CD4-positive, alpha-beta memory T cell (primary cell): ENCODE results near the gene SRGAP3. TPM values are rescaled to one million over a fixed set of nuclear protein-coding genes. Genes with fewer than 3 reads are reported as not detected.
"Not testable (repeated sequence)": the region's sequence is repeated elsewhere in the genome, so short reads cannot be mapped to it uniquely, and the experiment has no call there.

Source experiments
- CTCF ChIA-PET: fragments of 350-600 bp; sonication (Branson Sonifier 250); formaldehyde crosslinking; loops from one replicate; lab custom pipeline; 2021; ENCODE audit warnings: inconsistent platforms; ENCODE audit not compliant: partially characterized antibody; lab: Charles Lee
- POLR2A ChIA-PET: fragments of 350-600 bp; sonication (Branson Sonifier 250); formaldehyde crosslinking; loops from one replicate; lab custom pipeline; 2021; ENCODE audit not compliant: partially characterized antibody; lab: Charles Lee
- DNase-seq, 5 donors: peaks; one replicate each; pipeline versions ENCODE4 v3.0.0 to v3.0.0-alpha.2; 2020 to 2022; ENCODE audit warnings: mixed read lengths in 1 of 5
- H3K27ac ChIP-seq: one replicate; pipeline ENCODE4 v1.7.0; 2013; ENCODE audit warnings: low read depth, low read length
- H3K27me3 ChIP-seq: 2 replicates; pipeline ENCODE4 v1.7.0; 2013; ENCODE audit warnings: mild to moderate bottlenecking, low read length, moderate library complexity; ENCODE audit not compliant: insufficient read depth
- H3K36me3 ChIP-seq: 2 replicates; pipeline ENCODE4 v1.7.0; 2013; ENCODE audit warnings: mild to moderate bottlenecking, low read length, moderate library complexity; ENCODE audit not compliant: insufficient read depth
- H3K4me1 ChIP-seq: 2 replicates; pipeline ENCODE4 v1.7.0; 2013; ENCODE audit warnings: mild to moderate bottlenecking, low read length, moderate library complexity; ENCODE audit not compliant: insufficient read depth
- H3K4me3 ChIP-seq, 2 donors: one replicate each; pipeline ENCODE4 v1.7.0; 2013; ENCODE audit warnings: low read length in 2 of 2, mild to moderate bottlenecking in 1 of 2
- H3K9me3 ChIP-seq, 2 donors: one replicate each; pipeline ENCODE4 v1.7.0; 2013; ENCODE audit warnings: low read length in 2 of 2, control low read depth in 1 of 2; ENCODE audit not compliant: control insufficient read depth in 1 of 2
- H3K27ac Mint-ChIP-seq, 7 donors: one replicate each; pipeline ENCODE4 v1.8.0; 2020 to 2021; ENCODE audit warnings: mixed read lengths in 7 of 7, mild to moderate bottlenecking in 6 of 7, inconsistent platforms in 3 of 7, moderate library complexity in 3 of 7
- H3K27me3 Mint-ChIP-seq, 2 donors: one replicate each; pipeline ENCODE4 v1.8.0; 2020 to 2021; ENCODE audit warnings: mixed read lengths in 2 of 2
- H3K36me3 Mint-ChIP-seq, 2 donors: one replicate each; pipeline ENCODE4 v1.8.0; 2020 to 2021; ENCODE audit warnings: mixed read lengths in 2 of 2, inconsistent platforms in 1 of 2, mild to moderate bottlenecking in 1 of 2
- H3K4me1 Mint-ChIP-seq, 4 donors: one replicate each; pipeline ENCODE4 v1.8.0; 2020 to 2021; ENCODE audit warnings: mixed read lengths in 4 of 4, mild to moderate bottlenecking in 1 of 4
- H3K4me3 Mint-ChIP-seq, 8 donors: one replicate each; pipeline ENCODE4 v1.8.0; 2020 to 2021; ENCODE audit warnings: mixed read lengths in 8 of 8, mild to moderate bottlenecking in 7 of 8, moderate library complexity in 6 of 8, inconsistent platforms in 3 of 8
- H3K9me3 Mint-ChIP-seq, 8 donors: one replicate each; pipeline ENCODE4 v1.8.0; 2020 to 2021; ENCODE audit warnings: mixed read lengths in 8 of 8, mild to moderate bottlenecking in 5 of 8, inconsistent platforms in 3 of 8, moderate library complexity in 1 of 8
- intact Hi-C: fragments of 100-400 bp; cut with micrococcal nuclease; formaldehyde crosslinking; loops from one replicate; pipeline ENCODE4 v1.15.1; 2023
- polyA plus RNA-seq, 2 donors: library from polyadenylated mRNA; unstranded; fragments of 300-500 nt; fragmentation: Illumina TruSeq; gene quantifications; one replicate each; pipeline ENCODE4 v1.2.3, GENCODE V29; 2021
- total RNA-seq, 2 experiments: library from RNA; stranded (reverse); gene quantifications; one replicate each; pipeline ENCODE4 v1.2.3, GENCODE V29; 2021

SRGAP3 gene
- total and polyA plus RNA-seq, 4 experiments from 2014 or later, result 0.35 to 2.4 (median 1.7) TPM

- POLR2A ChIA-PET, result no interaction called here
- no peak overlapping the region for H3K27ac Mint-ChIP-seq
These were observed 42.5 kb upstream of the SRGAP3 start for GRCh38 chr3:9291821-9292410.

GRCh38 chr3:9290566-9290965 is 41.1 kb upstream of the SRGAP3 start:
- Mint-ChIP-seq H3K36me3 (no peaks in the 10 kb centered on the region), H3K4me3 (no peak overlapping the region), H3K27me3 (peaks cover 16 to 20% of the 10 kb centered on the region in 2 donors), H3K27ac (no peak overlapping the region), H3K4me1 (no peaks in the 10 kb centered on the region), H3K9me3 (peaks cover 0 to 5% (median under 1%) of the 10 kb centered on the region in 8 donors)
- ChIA-PET POLR2A (no interaction called here), CTCF (interaction anchor here (0.8 to 1.6 kb wide), 4 partner anchors 10 to 41 kb away, joined by 4 read pairs; partner anchors contain the start of gene SRGAP3)
- Histone ChIP-seq H3K36me3 (no peaks in the 10 kb centered on the region), H3K9me3 (no peaks in the 10 kb centered on the region), H3K4me3 (no peak overlapping the region), H3K27ac (no peak overlapping the region), H3K4me1 (no peaks in the 10 kb centered on the region), H3K27me3 (no peaks in the 10 kb centered on the region)
- intact Hi-C loops, result no loop called here
- DNase-seq, result no peak

More at GRCh38 chr3:9291821-9292410, 42.5 kb upstream of the SRGAP3 start:
- DNase-seq, result no peak
- H3K36me3 Mint-ChIP-seq, result no peaks in the 10 kb centered on the region
- intact Hi-C loops, result no loop called here
- CTCF ChIA-PET, result no interaction called here
- Histone ChIP-seq H3K4me1 (no peaks in the 10 kb centered on the region), H3K36me3 (no peaks in the 10 kb centered on the region), H3K9me3 (no peaks in the 10 kb centered on the region), H3K27me3 (no peaks in the 10 kb centered on the region), H3K4me3 (no peak overlapping the region), H3K27ac (no peak overlapping the region)
- no peaks in the 10 kb centered on the region for H3K4me1 Mint-ChIP-seq
- H3K27me3 Mint-ChIP-seq, result peaks cover 16 to 20% of the 10 kb centered on the region in 2 donors
- H3K4me3 Mint-ChIP-seq, result no peak overlapping the region
- H3K9me3 Mint-ChIP-seq, result peaks cover 0 to 5% (median under 1%) of the 10 kb centered on the region in 8 donors

- H3K27me3 ChIP-seq, H3K9me3 Mint-ChIP-seq, H3K36me3 ChIP-seq, H3K4me3 Mint-ChIP-seq, DNase-seq, H3K4me1 Mint-ChIP-seq, H3K4me1 ChIP-seq, POLR2A ChIA-PET, intact Hi-C loops, H3K9me3 ChIP-seq, H3K27ac Mint-ChIP-seq, CTCF ChIA-PET, H3K27me3 Mint-ChIP-seq, H3K4me3 ChIP-seq, H3K36me3 Mint-ChIP-seq, H3K27ac ChIP-seq: not testable (repeated sequence)
These were observed 32.1 kb upstream of the SRGAP3 start for GRCh38 chr3:9281533-9281932.

GRCh38 chr3:9280451-9281219 is 31.2 kb upstream of the SRGAP3 start:
- ChIA-PET CTCF (no interaction called here), POLR2A (no interaction called here)
- Mint-ChIP-seq H3K9me3 (peaks cover 0 to 4% (median 0%) of the 10 kb centered on the region in 8 donors), H3K4me1 (no peaks in the 10 kb centered on the region), H3K27me3 (peaks cover under 1 to 2% of the 10 kb centered on the region in 2 donors), H3K36me3 (no peaks in the 10 kb centered on the region), H3K27ac (no peak overlapping the region), H3K4me3 (no peak overlapping the region)
- no peak overlapping the region for H3K4me3 ChIP-seq
- no peak for DNase-seq
- no peaks in the 10 kb centered on the region for H3K27me3 ChIP-seq
- intact Hi-C loops, result no loop called here
- no peak overlapping the region for H3K27ac ChIP-seq
- no peaks in the 10 kb centered on the region for H3K4me1 ChIP-seq
- no peaks in the 10 kb centered on the region for H3K9me3 ChIP-seq
- H3K36me3 ChIP-seq, result no peaks in the 10 kb centered on the region

- no peaks in the 10 kb centered on the region for H3K36me3 ChIP-seq
- intact Hi-C loops, result no loop called here
- DNase-seq, result no peak
- no peak overlapping the region for H3K4me3 ChIP-seq
- H3K36me3 Mint-ChIP-seq, result peaks cover 0 to 3% of the 10 kb centered on the region in 2 donors
- CTCF ChIA-PET, result no interaction called here
- no peaks in the 10 kb centered on the region for H3K4me1 ChIP-seq
- no peak overlapping the region for H3K27ac Mint-ChIP-seq
- H3K27ac ChIP-seq, result no peak overlapping the region
- H3K27me3 Mint-ChIP-seq, result peaks cover 1 to 4% of the 10 kb centered on the region in 2 donors
- H3K27me3 ChIP-seq, result no peaks in the 10 kb centered on the region
- no peaks in the 10 kb centered on the region for H3K9me3 ChIP-seq
- POLR2A ChIA-PET, result no interaction called here
- no peaks in the 10 kb centered on the region for H3K4me1 Mint-ChIP-seq
- peaks cover 0 to 7% (median 3%) of the 10 kb centered on the region in 8 donors for H3K9me3 Mint-ChIP-seq
- no peak overlapping the region for H3K4me3 Mint-ChIP-seq
These were observed 30.5 kb upstream of the SRGAP3 start for GRCh38 chr3:9279966-9280365.

- Mint-ChIP-seq H3K9me3 (peaks cover 0 to 7% (median 4%) of the 10 kb centered on the region in 8 donors), H3K36me3 (peaks cover 0 to 3% of the 10 kb centered on the region in 2 donors), H3K4me3 (no peak overlapping the region), H3K4me1 (no peaks in the 10 kb centered on the region), H3K27ac (no peak overlapping the region), H3K27me3 (peaks cover 1 to 4% of the 10 kb centered on the region in 2 donors)
- H3K9me3 ChIP-seq, result no peaks in the 10 kb centered on the region
- H3K4me3 ChIP-seq, result no peak overlapping the region
- ChIA-PET CTCF (no interaction called here), POLR2A (no interaction called here)
- H3K27ac ChIP-seq, result no peak overlapping the region
- H3K27me3 ChIP-seq, result no peaks in the 10 kb centered on the region
- no peaks in the 10 kb centered on the region for H3K4me1 ChIP-seq
- DNase-seq, result no peak
- intact Hi-C loops, result no loop called here
- no peaks in the 10 kb centered on the region for H3K36me3 ChIP-seq
These were observed 29.1 kb upstream of the SRGAP3 start for GRCh38 chr3:9278498-9278897.

- no peaks in the 10 kb centered on the region for H3K27me3 ChIP-seq
- no peaks in the 10 kb centered on the region for H3K4me1 ChIP-seq
- no peaks in the 10 kb centered on the region for H3K9me3 ChIP-seq
- H3K27ac ChIP-seq, result no peak overlapping the region
- intact Hi-C loops, result no loop called here
- peak overlapping the region in 1 of 7 donors; percentile 33 for H3K27ac Mint-ChIP-seq
- peaks cover 0 to 7% (median 4%) of the 10 kb centered on the region in 8 donors for H3K9me3 Mint-ChIP-seq
- ChIA-PET POLR2A (no interaction called here), CTCF (interaction anchor here (0.7 kb wide), 1 partner anchor 568 kb away, joined by 3 read pairs; no protein-coding TSS in a partner anchor)
- no peaks in the 10 kb centered on the region for H3K36me3 ChIP-seq
- no peaks in the 10 kb centered on the region for H3K4me1 Mint-ChIP-seq
- peaks cover 1 to 5% of the 10 kb centered on the region in 2 donors for H3K27me3 Mint-ChIP-seq
- peaks cover 0 to 3% of the 10 kb centered on the region in 2 donors for H3K36me3 Mint-ChIP-seq
- DNase-seq, result no peak
- H3K4me3 Mint-ChIP-seq, result no peak overlapping the region
- no peak overlapping the region for H3K4me3 ChIP-seq
These were observed 28.6 kb upstream of the SRGAP3 start for GRCh38 chr3:9278085-9278484.
